ENCODE results near the gene TGFB1. TPM values are rescaled to one million over a fixed set of nuclear protein-coding genes. Genes with fewer than 3 reads are reported as not detected.

TGFB1 gene
- total and polyA plus RNA-seq, 9 of the 15 experiments (the other 6 are each of a cell fraction or from before 2014, with no cell fraction given) = 0.24 to 159 (median 17.2) TPM

DNA sequence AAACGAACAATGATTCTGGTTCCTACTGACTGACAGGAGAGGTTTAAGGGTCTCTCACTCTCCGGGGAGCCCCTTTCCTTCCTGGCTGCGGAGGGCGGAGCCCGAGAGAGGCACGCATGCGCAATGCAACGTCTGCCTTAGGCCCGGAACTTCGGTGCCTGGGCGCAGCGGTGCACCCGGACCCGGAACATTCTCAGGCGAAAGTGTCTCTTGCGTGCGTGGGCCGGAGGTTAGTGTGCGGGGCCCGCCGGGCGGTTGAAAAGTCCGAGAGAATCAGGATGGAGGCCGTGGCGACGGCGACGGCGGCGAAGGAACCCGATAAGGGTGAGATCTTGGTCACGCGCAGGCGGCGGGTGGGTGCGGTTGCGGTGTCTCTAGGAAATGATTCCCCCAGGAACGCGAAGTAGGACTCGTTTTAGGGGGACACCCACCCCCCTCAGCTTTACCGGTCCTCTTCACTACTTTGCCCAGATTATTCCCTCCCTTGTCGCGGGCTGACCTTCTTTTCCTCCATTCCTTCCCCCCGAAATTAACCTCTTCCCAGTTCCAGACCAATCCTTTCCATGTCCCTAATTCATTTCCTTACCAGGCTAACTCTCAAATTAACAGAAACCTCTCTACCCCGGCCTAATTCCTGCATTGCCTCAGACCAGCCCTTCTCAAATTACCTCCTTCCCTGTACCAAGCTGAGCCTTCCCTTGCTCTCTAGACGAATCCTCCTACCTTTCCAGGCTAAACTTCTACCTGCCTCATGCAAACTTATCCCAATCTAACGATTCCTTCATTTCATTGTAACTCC, 43.5 kb downstream of the TGFB1 start, which contains the start of gene CCDC97 (continued):
- TF ChIP-seq TAF7 (tag; IDR thresholded peaks at IDR 0.05) (peak; percentile 80), ZKSCAN8 (CRISPR knock-in tag; IDR thresholded peaks at IDR 0.05) (no peak), ARID2 (IDR thresholded peaks at IDR 0.05) (no peak), PHB (CRISPR knock-in tag; IDR thresholded peaks at IDR 0.05) (no peak), NUFIP1 (IDR thresholded peaks at IDR 0.05; ENCODE audit: partially characterized antibody) (peak; percentile 85), ZNF311 (CRISPR knock-in tag; IDR thresholded peaks at IDR 0.05) (no peak), FUS (optimal IDR thresholded peaks at IDR 0.05; ENCODE audit: low read depth, low read length) (no peak), PATZ1 (CRISPR knock-in tag; IDR thresholded peaks at IDR 0.05; ENCODE audit: borderline replicate concordance) (peak; percentile 24; the same call in 1 of the 2 replicates), ATF4 (CRISPR knock-in tag; IDR thresholded peaks at IDR 0.05) (no peak), CAMTA2 (CRISPR knock-in tag; conservative IDR thresholded peaks at IDR 0.05) (0 out of 2 replicates have a peak, but pooled peaks have one; percentile 72), ZBTB26 (CRISPR knock-in tag; IDR thresholded peaks at IDR 0.05) (peak; percentile 81; the same call in 1 of the 2 replicates), BRD4 (IDR thresholded peaks at IDR 0.05) (no peak)
- TF ChIP-seq, protein P1, sequence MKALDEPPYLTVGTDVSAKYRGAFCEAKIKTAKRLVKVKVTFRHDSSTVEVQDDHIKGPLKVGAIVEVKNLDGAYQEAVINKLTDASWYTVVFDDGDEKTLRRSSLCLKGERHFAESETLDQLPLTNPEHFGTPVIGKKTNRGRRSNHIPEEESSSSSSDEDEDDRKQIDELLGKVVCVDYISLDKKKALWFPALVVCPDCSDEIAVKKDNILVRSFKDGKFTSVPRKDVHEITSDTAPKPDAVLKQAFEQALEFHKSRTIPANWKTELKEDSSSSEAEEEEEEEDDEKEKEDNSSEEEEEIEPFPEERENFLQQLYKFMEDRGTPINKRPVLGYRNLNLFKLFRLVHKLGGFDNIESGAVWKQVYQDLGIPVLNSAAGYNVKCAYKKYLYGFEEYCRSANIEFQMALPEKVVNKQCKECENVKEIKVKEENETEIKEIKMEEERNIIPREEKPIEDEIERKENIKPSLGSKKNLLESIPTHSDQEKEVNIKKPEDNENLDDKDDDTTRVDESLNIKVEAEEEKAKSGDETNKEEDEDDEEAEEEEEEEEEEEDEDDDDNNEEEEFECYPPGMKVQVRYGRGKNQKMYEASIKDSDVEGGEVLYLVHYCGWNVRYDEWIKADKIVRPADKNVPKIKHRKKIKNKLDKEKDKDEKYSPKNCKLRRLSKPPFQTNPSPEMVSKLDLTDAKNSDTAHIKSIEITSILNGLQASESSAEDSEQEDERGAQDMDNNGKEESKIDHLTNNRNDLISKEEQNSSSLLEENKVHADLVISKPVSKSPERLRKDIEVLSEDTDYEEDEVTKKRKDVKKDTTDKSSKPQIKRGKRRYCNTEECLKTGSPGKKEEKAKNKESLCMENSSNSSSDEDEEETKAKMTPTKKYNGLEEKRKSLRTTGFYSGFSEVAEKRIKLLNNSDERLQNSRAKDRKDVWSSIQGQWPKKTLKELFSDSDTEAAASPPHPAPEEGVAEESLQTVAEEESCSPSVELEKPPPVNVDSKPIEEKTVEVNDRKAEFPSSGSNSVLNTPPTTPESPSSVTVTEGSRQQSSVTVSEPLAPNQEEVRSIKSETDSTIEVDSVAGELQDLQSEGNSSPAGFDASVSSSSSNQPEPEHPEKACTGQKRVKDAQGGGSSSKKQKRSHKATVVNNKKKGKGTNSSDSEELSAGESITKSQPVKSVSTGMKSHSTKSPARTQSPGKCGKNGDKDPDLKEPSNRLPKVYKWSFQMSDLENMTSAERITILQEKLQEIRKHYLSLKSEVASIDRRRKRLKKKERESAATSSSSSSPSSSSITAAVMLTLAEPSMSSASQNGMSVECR (CRISPR knock-in tag; IDR thresholded peaks at IDR 0.05) = peak; percentile 88
- TF ChIP-seq, protein P2, sequence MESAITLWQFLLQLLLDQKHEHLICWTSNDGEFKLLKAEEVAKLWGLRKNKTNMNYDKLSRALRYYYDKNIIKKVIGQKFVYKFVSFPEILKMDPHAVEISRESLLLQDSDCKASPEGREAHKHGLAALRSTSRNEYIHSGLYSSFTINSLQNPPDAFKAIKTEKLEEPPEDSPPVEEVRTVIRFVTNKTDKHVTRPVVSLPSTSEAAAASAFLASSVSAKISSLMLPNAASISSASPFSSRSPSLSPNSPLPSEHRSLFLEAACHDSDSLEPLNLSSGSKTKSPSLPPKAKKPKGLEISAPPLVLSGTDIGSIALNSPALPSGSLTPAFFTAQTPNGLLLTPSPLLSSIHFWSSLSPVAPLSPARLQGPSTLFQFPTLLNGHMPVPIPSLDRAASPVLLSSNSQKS (CRISPR knock-in tag; IDR thresholded peaks at IDR 0.05) = no peak
- TF ChIP-seq, protein P3, sequence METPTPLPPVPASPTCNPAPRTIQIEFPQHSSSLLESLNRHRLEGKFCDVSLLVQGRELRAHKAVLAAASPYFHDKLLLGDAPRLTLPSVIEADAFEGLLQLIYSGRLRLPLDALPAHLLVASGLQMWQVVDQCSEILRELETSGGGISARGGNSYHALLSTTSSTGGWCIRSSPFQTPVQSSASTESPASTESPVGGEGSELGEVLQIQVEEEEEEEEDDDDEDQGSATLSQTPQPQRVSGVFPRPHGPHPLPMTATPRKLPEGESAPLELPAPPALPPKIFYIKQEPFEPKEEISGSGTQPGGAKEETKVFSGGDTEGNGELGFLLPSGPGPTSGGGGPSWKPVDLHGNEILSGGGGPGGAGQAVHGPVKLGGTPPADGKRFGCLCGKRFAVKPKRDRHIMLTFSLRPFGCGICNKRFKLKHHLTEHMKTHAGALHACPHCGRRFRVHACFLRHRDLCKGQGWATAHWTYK (CRISPR knock-in tag; IDR thresholded peaks at IDR 0.05) = no peak
- TF ChIP-seq, protein P4, sequence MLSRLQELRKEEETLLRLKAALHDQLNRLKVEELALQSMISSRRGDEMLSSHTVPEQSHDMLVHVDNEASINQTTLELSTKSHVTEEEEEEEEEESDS (CRISPR knock-in tag; IDR thresholded peaks at IDR 0.05) = no peak
